Measurements from ENCODE around the gene WDR77.

Gene WDR77

GRCh38 chr1:111424281-111424680, 24.8 kb downstream of the WDR77 start:
- DNase-seq = no peak

DNA sequence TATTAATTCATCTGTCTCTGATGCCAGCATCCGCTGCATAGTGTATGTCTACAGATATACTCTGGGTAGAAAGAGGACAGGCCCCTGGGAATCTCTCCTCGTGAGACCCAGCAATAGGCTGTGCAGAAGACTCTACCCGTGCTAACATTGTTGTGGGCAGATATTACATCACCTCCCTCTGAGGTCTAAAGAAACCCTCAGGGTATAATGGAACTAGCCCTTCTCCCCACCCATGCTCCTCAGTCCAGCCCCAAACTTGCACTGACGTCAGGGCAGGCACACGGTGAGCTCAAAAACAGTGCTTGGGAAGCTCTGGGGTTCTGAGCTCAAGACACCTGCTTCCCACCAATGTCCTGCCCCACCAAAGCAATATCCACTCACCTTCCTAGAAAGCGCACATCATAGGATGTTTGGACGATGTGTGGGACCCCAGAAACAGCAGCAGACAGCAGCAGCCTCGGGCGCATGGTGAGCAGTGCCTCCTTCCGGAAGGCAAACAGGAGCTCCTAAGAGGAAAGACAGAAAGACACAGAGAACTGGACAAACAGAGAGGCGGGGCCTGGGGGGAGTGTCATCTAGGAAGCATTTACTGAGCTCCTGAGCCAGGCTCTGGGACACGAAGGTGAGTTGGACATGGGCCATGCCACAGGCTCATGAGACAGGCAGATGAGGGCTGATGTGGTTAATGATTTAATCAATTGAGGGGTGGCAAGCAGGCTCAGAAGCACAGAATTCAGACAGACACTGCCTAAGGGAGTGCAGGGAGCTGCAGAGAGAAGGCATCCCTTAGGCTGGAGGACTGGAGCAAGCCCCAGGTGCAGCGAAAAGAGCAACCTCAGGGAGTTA, 26.3 kb downstream of the WDR77 start:
- DNase-seq = no peak

GRCh38 chr1:111420377-111420776, 28.7 kb downstream of the WDR77 start:
- DNase-seq = no peak

DNA sequence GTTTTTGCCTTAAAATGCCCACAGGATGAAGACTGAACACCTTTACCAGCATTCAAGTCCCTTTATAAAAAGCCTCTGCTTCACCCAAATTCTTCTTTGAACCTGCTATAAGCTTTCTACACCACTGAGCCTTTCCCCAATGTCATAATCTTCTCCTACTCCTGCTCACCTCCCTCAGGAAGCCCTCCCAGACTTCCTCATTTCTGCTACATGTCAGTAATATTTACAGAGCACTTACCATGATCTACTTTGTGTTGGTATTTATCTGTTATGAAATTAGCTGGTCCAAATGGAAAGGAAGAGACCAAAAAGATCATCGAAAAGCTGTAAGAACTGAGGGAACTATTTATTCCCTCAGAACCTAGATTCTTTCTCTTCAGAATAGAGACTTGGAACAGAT, 30.0 kb downstream of the WDR77 start:
- no peak for DNase-seq

DNA sequence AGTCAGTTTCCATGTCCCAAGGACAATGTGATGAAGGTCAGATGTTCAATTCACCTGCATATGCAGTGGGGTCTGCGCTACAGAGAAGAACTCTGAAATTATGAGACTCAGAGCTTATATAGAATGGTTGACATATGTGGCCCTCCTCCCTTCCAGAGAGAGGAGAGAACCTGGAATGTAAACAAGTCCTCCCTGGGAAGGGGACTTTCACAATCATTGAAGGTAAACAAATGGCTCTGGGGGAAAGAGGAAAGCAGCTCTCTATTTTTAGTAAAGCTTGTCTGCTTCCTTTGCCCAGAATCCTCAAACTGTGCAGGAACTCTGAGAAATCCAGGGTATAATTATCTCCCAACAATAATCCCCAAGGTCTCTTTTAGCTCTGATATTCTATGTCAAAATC, 31.3 kb downstream of the WDR77 start:
- no peak for DNase-seq

- DNase-seq = no peak
Measured at GRCh38 chr1:111415461-111415860, 33.6 kb downstream of the WDR77 start.

- no peak for DNase-seq
Measured at GRCh38 chr1:111414756-111415155, 34.3 kb downstream of the WDR77 start.

DNA sequence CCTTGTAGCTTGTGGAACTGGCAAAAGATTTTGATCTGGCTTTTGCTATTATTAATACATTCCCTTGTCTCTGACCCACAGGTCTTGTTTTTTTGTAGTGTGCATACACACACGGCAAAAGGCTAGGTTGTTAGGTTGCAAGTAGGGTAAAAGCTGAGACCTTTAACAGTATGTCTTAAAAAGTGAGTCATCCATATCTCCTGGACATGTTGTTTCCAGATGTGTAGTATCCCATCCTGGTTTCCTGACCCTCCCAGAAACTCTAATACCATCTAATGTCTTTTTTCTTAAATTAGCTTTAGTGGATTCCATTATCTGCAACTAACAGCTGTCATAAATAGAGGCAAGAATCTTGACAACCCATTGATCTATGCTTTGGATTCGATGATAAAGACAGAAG, 36.2 kb downstream of the WDR77 start:
- DNase-seq = no peak

DNA sequence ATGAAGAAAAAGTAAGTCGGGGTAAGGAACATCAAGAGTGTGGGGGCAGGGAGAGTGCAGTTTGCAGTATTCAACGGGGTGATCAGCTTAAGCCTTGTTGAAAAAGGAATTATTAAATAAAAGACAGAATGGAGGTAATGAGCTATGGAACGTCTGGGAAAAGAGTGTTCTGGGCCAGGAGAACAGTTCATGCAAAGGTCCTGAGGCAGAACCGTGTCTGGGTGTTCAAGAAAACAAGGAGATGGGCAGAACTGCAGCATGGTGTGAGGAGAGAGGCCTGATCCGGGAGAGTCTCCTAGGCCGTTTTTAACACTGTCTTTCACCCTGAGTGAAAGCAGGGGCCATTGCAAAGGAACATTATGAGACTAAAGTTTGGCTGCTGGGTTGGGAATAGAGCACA, 41.8 kb downstream of the WDR77 start:
- no peak for DNase-seq

DNA sequence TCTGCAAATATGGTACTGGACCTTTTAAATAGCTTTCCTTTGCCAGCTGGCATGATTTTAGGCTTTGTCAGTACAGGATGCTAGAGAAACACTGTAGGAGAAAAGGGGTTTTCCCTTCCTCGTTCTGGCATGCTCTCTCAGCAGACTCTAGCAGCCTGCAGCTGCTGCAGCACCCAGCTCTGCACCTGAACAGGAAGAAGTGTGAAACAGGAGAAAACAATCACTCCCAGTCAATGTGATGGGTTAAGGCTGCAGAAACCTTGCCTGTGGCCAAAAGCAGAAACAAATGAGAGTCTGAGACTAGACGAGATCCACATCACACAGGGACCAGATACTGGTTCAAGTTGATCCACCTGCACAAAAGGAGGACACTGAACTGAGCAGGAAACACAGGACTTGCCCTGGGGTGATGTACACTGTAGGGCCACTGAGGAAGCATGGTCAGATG, 42.7 kb downstream of the WDR77 start:
- peak; percentile 20 for DNase-seq

DNA sequence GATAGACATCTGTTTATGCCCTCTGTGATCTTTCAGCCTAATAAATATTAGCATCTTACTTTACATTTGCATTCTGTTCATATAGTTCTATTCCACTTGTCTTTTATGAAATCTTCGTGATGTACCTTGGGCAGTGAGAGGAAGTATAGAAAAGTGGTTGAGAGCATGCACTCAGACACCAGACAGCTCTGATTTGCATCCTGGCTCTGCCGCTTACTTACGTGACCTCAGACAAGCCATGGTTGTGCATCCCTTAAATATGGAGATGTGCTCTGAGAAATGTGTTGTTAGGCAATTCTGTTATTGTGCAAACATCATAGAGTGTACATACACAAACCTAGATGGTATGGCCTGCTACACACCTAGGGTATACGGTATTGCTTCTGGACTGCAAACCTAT, 44.5 kb downstream of the WDR77 start:
- no peak for DNase-seq

DNA sequence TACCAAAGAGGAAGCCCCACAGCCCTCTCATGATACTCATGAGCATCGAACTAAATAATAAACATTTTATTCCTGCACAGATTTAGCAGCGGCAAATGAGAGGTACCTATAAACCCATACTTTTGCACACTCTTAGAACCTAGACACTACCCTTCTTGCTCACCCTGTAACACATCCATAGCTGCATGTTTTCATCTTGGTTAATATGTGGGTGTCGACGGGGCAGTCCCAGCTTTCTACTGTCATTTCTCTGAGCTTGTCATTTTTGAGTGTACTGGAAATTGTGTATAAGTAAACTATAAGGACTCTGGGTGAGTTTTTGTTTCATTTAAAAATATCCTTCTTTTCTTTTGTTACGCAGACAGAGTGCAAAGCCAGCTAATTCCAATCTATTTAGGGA, 47.0 kb downstream of the WDR77 start:
- no peak for DNase-seq

- DNase-seq = peak; percentile 25
Measured at GRCh38 chr1:111399792-111400610, 49.1 kb downstream of the WDR77 start.

DNA sequence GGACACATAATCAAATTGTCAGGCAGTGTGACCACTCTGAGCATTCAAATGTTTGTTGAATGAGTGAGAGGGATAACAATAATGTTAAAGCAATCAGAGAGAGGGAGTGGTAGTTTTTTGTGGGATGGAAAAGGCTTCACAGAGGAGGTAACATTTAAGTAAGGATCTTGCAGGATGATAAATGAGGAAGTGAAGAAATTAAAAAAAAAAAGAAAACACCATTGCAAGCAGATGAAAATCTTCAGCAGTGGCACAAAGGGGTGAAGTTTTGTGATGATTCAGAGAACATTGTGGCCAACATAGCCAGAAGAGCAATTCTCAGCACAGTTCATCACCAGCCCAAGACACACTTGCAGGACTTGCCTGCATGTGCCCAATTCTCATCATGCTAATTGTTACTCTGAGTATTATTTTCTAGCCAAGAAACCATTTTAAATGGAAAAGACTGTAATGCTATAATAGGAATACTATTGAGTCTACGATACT, 56.6 kb downstream of the WDR77 start:
- no peak for DNase-seq

- DNase-seq = no peak
Measured at GRCh38 chr1:111392042-111392441, 57.0 kb downstream of the WDR77 start.

Data from stimulated activated CD4-positive, alpha-beta T cell treated with anti-CD3 and anti-CD28 coated beads, Interleukin-12 subunit alpha, Interleukin-12 subunit beta, amount 100 ng/mL, for 4 hours (primary cell).